GM12878 (cell line): ENCODE data around the gene PTPRN2. TPM values are rescaled to one million over a fixed set of nuclear protein-coding genes. Genes with fewer than 3 reads are reported as not detected.

Experiments used
- ATAC-seq: fragments of 200-7000 bp; cut with Tn5 transposase; 3 replicates; pipeline ENCODE4 v1.9.1; 2020; ENCODE audit warnings: mild to moderate bottlenecking, moderate library complexity
- BruUV-seq: library from RNA; stranded (reverse); fragments of 400-500 nt; replicated peaks from 2 replicates; lab custom pipeline; 2021; lab: Mats Ljungman, UMichigan
- CTCF ChIA-PET: fragments of 300-600 bp; sonication (Branson Sonifier 250); formaldehyde crosslinking; extraction: SDS; loops from one replicate; lab custom pipeline; 2021; ENCODE audit warnings: inconsistent platforms; lab: Yijun Ruan, JAX
- POLR2A ChIA-PET: fragments of 350-600 bp; formaldehyde crosslinking; extraction: SDS; loops from one replicate; lab custom pipeline; 2021; ENCODE audit warnings: inconsistent platforms; lab: Charles Lee
- RAD21 ChIA-PET: fragments of 300-600 bp; sonication (Branson Sonifier 250); formaldehyde crosslinking; loops from one replicate; lab custom pipeline; 2023; ENCODE audit warnings: antibody characterized with exemption; ENCODE audit not compliant: unreplicated experiment; lab: Charles Lee
- SMC1A ChIA-PET: fragments of 300-600 bp; sonication (Branson Sonifier 250); formaldehyde crosslinking; loops from one replicate; lab custom pipeline; 2023; ENCODE audit not compliant: unreplicated experiment, uncharacterized antibody; lab: Charles Lee
- DNase-seq: peaks from one replicate; pipeline ENCODE4 v3.0.0-alpha.2; 2011; ENCODE audit warnings: low read depth, low spot score
- FAIRE-seq: peaks from 3 replicates; lab custom pipeline; 2011; peaks lifted over from hg19 to GRCh38; lab: Jason Lieb, UNC
- H2AFZ ChIP-seq: 2 replicates; pipeline ENCODE4 v1.6.0; 2011; ENCODE audit warnings: low read depth, low read length, control low read depth; ENCODE audit not compliant: control insufficient read depth
- H3K27ac ChIP-seq: 2 replicates; pipeline ENCODE4 v1.5.1; 2011; ENCODE audit warnings: control low read depth; ENCODE audit not compliant: control insufficient read depth, insufficient read depth
- H3K27me3 ChIP-seq, 2 experiments: replicated peaks in 1 of 2; 2 replicates each; pipeline versions ENCODE4 v1.6.0 to v1.6.1; 2011; ENCODE audit warnings: low read length in 1 of 2; ENCODE audit not compliant: control insufficient read depth in 2 of 2, insufficient read depth in 2 of 2
- H3K36me3 ChIP-seq, 2 experiments: 2 replicates each; pipeline ENCODE4 v1.5.1; 2011; ENCODE audit warnings: low read length in 1 of 2; ENCODE audit not compliant: control insufficient read depth in 2 of 2, insufficient read depth in 2 of 2
- H3K4me1 ChIP-seq: 2 replicates; pipeline ENCODE4 v1.6.1; 2011; ENCODE audit warnings: mild to moderate bottlenecking, low read length, moderate library complexity, mixed read lengths; ENCODE audit not compliant: control insufficient read depth, insufficient read depth
- H3K4me2 ChIP-seq: 2 replicates; pipeline ENCODE4 v1.6.0; 2011; ENCODE audit warnings: control low read depth; ENCODE audit not compliant: control insufficient read depth, insufficient read depth
- H3K4me3 ChIP-seq: fragments of 200-600 bp; sonication (generic); 2 replicates; pipeline ENCODE4 v1.5.1; 2016
- H3K79me2 ChIP-seq: 2 replicates; pipeline ENCODE4 v1.6.0; 2011; ENCODE audit warnings: low read length; ENCODE audit not compliant: control insufficient read depth, insufficient read depth
- H3K9ac ChIP-seq: 2 replicates; pipeline ENCODE4 v1.8.0; 2011; ENCODE audit warnings: low read length, control low read depth, mixed read lengths; ENCODE audit not compliant: control insufficient read depth, insufficient read depth
- H3K9me3 ChIP-seq: replicated peaks from 3 replicates; pipeline ENCODE4 v1.5.1; 2011; ENCODE audit warnings: mild to moderate bottlenecking, low read length; ENCODE audit not compliant: control insufficient read depth, insufficient read depth
- H4K20me1 ChIP-seq: 2 replicates; pipeline ENCODE4 v1.6.0; 2011; ENCODE audit not compliant: control insufficient read depth, insufficient read depth
- CHD4 ChIP-seq: fragments of 200-600 bp; sonication (generic); IDR thresholded peaks from 2 replicates; pipeline ENCODE4 v1.6.1; 2016; ENCODE audit warnings: mild to moderate bottlenecking
- E2F8 ChIP-seq: fragments of 450-650 bp; IDR thresholded peaks from 2 replicates; pipeline ENCODE4 v1.6.1; 2018; ENCODE audit warnings: mild to moderate bottlenecking, low read depth, moderate library complexity; ENCODE audit not compliant: partially characterized antibody
- ETV6 ChIP-seq, 2 experiments: fragments of 450-650 bp in 1 of 2; IDR thresholded peaks in 1 of 2; conservative IDR thresholded peaks in 1 of 2; 2 replicates each; pipeline ENCODE4 v1.6.1; 2014; ENCODE audit warnings: antibody characterized with exemption in 1 of 2, borderline replicate concordance in 1 of 2, low read depth in 1 of 2, mild to moderate bottlenecking in 1 of 2, moderate library complexity in 1 of 2
- HCFC1 ChIP-seq: fragments of 150-350 bp; IDR thresholded peaks from 2 replicates; pipeline ENCODE4 v1.6.1; 2014; ENCODE audit warnings: low read length
- MEF2A ChIP-seq: IDR thresholded peaks from 2 replicates; pipeline ENCODE4 v1.6.1; 2011; ENCODE audit warnings: low read depth, mild to moderate bottlenecking, low read length, moderate library complexity; ENCODE audit not compliant: insufficient read depth
- MYC ChIP-seq: IDR thresholded peaks from 2 replicates; pipeline ENCODE4 v1.6.1; 2011; ENCODE audit warnings: mild to moderate bottlenecking, low read length, moderate library complexity, inconsistent platforms; ENCODE audit not compliant: insufficient read depth, insufficient replicate concordance, insufficient read length, severe bottlenecking
- NFYB ChIP-seq: IDR thresholded peaks from 2 replicates; pipeline ENCODE4 v1.6.1; 2011; ENCODE audit warnings: low read depth, mild to moderate bottlenecking, low read length, improper control_type of control experiment, moderate library complexity; ENCODE audit not compliant: insufficient read depth
- PAX5 ChIP-seq: IDR thresholded peaks from 2 replicates; pipeline ENCODE4 v1.6.1; 2011; ENCODE audit warnings: low read depth, low read length, borderline replicate concordance
- RBBP5 ChIP-seq: fragments of 200-600 bp; sonication (generic); conservative IDR thresholded peaks from 2 replicates; pipeline ENCODE4 v1.6.1; 2016
- SIX5 ChIP-seq: IDR thresholded peaks from 2 replicates; pipeline ENCODE4 v1.6.1; 2011; ENCODE audit warnings: mild to moderate bottlenecking, low read depth, low read length, moderate library complexity; ENCODE audit not compliant: severe bottlenecking
- YY1 ChIP-seq: IDR thresholded peaks from 2 replicates; pipeline ENCODE4 v1.6.1; 2011; ENCODE audit warnings: low read depth, mild to moderate bottlenecking, low read length
- ZNF384 ChIP-seq: IDR thresholded peaks from 2 replicates; pipeline ENCODE4 v1.6.1; 2012; ENCODE audit warnings: low read depth, mild to moderate bottlenecking, low read length, improper control_type of control experiment, borderline replicate concordance
- ZZZ3 ChIP-seq: IDR thresholded peaks from 2 replicates; pipeline ENCODE4 v1.6.1; 2011; ENCODE audit warnings: low read depth; ENCODE audit not compliant: control insufficient read depth, insufficient read length
- WGBS: methylation state at CpG from one replicate; pipeline ENCODE4 v1.1.6; 2016; ENCODE audit warnings: low lambda C conversion rate; ENCODE audit not compliant: insufficient replicate concordance, insufficient coverage; ENCODE audit errors: missing lambda C conversion rate; 5-methylcytosine and 5-hydroxymethylcytosine counted together
- in situ Hi-C: fragments of 300-500 bp; cut with MboI; formaldehyde crosslinking; loops from 9 replicates; pipeline ENCODE4 v1.14.3; 2018; ENCODE audit warnings: mixed read lengths
- intact Hi-C: fragments of 100-400 bp; cut with micrococcal nuclease; formaldehyde crosslinking; loops from one replicate; pipeline ENCODE4 v1.14.2; 2022; ENCODE audit not compliant: unreplicated experiment
- polyA plus RNA-seq, 11 experiments: library from polyadenylated mRNA; depleted of rRNA in 4 of 11; unstranded in 6 of 11; stranded (reverse) in 5 of 11; fragments of >200 nt; fragmentation: Nextera tagmentation in 4 of 11; fragmentation: Illumina TruSeq in 1 of 11; extraction: Ambion mirVana in 4 of 11; extraction: Trizol in 1 of 11; gene quantifications; 1 replicate in 1 of 11; 2 replicates in 10 of 11; pipeline versions ENCODE4 v1.2.1 to v1.2.3, GENCODE V29; 2011 to 2016; ENCODE audit warnings: inconsistent platforms in 2 of 11, missing spikeins in 2 of 11, low read depth in 1 of 11
- total RNA-seq, 4 experiments: library from RNA; depleted of rRNA in 3 of 4; stranded (reverse); fragments of >200 nt in 3 of 4; fragmentation: Illumina TruSeq in 1 of 4; extraction: Trizol in 1 of 4; gene quantifications; 2 replicates each; pipeline versions ENCODE4 v1.2.1 to v1.2.3, GENCODE V29; 2013 to 2021
- TF ChIP-seq, protein P1 (sequence below): IDR thresholded peaks from 2 replicates; pipeline ENCODE4 v1.6.1; 2011; ENCODE audit warnings: low read depth, mild to moderate bottlenecking, low read length, moderate library complexity, borderline replicate concordance; ENCODE audit errors: extremely low read depth
- TF ChIP-seq, protein P2 (sequence below): fragments of 450-650 bp; IDR thresholded peaks from 2 replicates; pipeline ENCODE4 v1.6.1; 2017; ENCODE audit warnings: borderline replicate concordance
- TF ChIP-seq, protein P3 (sequence below): IDR thresholded peaks from 2 replicates; pipeline ENCODE4 v1.6.1; 2012; ENCODE audit warnings: low read depth, low read length, improper control_type of control experiment

PTPRN2 gene
- total and polyA plus RNA-seq, 10 of the 15 experiments (the other 5 are each of a cell fraction or from before 2014, with no cell fraction given), result 5.4 TPM; not detected in 9

- TF ChIP-seq, protein P1, sequence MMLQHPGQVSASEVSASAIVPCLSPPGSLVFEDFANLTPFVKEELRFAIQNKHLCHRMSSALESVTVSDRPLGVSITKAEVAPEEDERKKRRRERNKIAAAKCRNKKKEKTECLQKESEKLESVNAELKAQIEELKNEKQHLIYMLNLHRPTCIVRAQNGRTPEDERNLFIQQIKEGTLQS, result no peak
- TF ChIP-seq ETV6 (conservative IDR thresholded peaks at IDR 0.05 in 1 of 2, IDR thresholded peaks at IDR 0.05 in 1 of 2; ENCODE audit: borderline replicate concordance in 1 of 2, low read depth in 1 of 2) (no peak), ZNF384 (no peak)
- TF ChIP-seq, protein P2, sequence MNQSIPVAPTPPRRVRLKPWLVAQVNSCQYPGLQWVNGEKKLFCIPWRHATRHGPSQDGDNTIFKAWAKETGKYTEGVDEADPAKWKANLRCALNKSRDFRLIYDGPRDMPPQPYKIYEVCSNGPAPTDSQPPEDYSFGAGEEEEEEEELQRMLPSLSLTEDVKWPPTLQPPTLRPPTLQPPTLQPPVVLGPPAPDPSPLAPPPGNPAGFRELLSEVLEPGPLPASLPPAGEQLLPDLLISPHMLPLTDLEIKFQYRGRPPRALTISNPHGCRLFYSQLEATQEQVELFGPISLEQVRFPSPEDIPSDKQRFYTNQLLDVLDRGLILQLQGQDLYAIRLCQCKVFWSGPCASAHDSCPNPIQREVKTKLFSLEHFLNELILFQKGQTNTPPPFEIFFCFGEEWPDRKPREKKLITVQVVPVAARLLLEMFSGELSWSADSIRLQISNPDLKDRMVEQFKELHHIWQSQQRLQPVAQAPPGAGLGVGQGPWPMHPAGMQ, result no peak
Observed at GRCh38 chr7:157711353-157711888, 876.2 kb downstream of the PTPRN2 start (continued).

DNA sequence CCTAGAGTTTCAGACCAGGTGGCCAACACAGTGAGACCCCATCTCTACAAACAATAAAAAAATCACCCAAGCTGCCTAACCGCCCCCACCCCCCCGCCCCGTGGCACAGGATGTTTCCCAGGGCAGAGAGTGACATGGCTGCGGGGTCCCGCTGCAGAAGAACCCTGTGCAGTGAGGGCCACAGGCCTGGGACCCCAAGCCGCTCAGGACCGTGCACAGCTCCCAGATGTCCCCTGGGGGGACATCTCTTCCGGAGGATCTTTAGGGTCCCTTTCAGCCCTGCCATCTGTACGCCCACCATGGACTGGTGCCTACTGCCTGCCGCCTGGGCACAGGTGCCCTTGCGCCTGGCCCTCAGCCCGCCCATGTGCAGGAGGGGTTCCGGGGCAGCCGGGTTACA is 877.2 kb downstream of the PTPRN2 start:
- BruUV-seq, result no TSS peak
- Histone ChIP-seq H2AFZ (no peak overlapping the region), H3K79me2 (no peaks in the 10 kb centered on the region), H3K9ac (no peak overlapping the region), H3K27ac (no peak overlapping the region), H3K4me1 (no peaks in the 10 kb centered on the region), H3K4me3 (no peak overlapping the region), H3K27me3 (no peaks in the 10 kb centered on the region), H3K4me2 (no peak overlapping the region), H3K9me3 (no peaks in the 10 kb centered on the region; the same call in 2 of the 3 replicates), H4K20me1 (no peaks in the 10 kb centered on the region), H3K36me3 (no peaks in the 10 kb centered on the region)
- WGBS, result 79% methylated on average over 12 of the region's 14 CpGs
- DNase-seq (no peak), ATAC-seq (no peak), FAIRE-seq (no peak)
- RAD21 ChIA-PET, result no interaction called here
- SMC1A ChIA-PET, result no interaction called here
- in situ Hi-C loops (no loop called here), intact Hi-C loops (no loop called here)
- POLR2A ChIA-PET, result no interaction called here
- CTCF ChIA-PET, result no interaction called here
- no peak for TF ChIP-seq ZZZ3
- no peak for TF ChIP-seq MYC
- TF ChIP-seq HCFC1, result no peak
- TF ChIP-seq, protein P3, sequence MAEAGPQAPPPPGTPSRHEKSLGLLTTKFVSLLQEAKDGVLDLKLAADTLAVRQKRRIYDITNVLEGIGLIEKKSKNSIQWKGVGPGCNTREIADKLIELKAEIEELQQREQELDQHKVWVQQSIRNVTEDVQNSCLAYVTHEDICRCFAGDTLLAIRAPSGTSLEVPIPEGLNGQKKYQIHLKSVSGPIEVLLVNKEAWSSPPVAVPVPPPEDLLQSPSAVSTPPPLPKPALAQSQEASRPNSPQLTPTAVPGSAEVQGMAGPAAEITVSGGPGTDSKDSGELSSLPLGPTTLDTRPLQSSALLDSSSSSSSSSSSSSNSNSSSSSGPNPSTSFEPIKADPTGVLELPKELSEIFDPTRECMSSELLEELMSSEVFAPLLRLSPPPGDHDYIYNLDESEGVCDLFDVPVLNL, result no peak
- no peak for TF ChIP-seq E2F8
- no peak for TF ChIP-seq RBBP5
- TF ChIP-seq MEF2A, result no peak
- no peak for TF ChIP-seq SIX5
- no peak for TF ChIP-seq NFYB
- TF ChIP-seq CHD4, result no peak
- TF ChIP-seq YY1, result no peak
- no peak for TF ChIP-seq PAX5
- TF ChIP-seq, protein P1, result no peak
